Ovary (tissue), 9 donors: Measurements from ENCODE around the gene AQP12A. TPM values are rescaled to one million over a fixed set of nuclear protein-coding genes. Genes with fewer than 3 reads are reported as not detected.
"Not testable (repeated sequence)": the region's sequence is repeated elsewhere in the genome, so short reads cannot be mapped to it uniquely, and the experiment has no call there.

ENCODE experiments used
- DNase-seq, 5 donors: peaks; one replicate each; pipeline ENCODE4 v3.0.0-alpha.2; 2019 to 2020
- H3K27ac ChIP-seq, 2 donors: fragments of 200-600 bp; one replicate each; pipeline versions ENCODE4 v1.5.1 to v1.8.0; 2019 to 2022
- H3K27me3 ChIP-seq: fragments of 200-600 bp; one replicate; pipeline ENCODE4 v1.8.0; 2022
- H3K36me3 ChIP-seq: fragments of 200-600 bp; sonication (generic); one replicate; pipeline ENCODE4 v1.5.1; 2019
- H3K4me1 ChIP-seq: one replicate; pipeline ENCODE4 v1.8.1; 2013; ENCODE audit warnings: mild to moderate bottlenecking, moderate library complexity; ENCODE audit not compliant: insufficient read depth
- H3K4me3 ChIP-seq: fragments of 200-600 bp; sonication (generic); one replicate; pipeline ENCODE4 v1.5.1; 2017
- H3K9me3 ChIP-seq, 2 donors: fragments of 200-600 bp in 1 of 2; sonication (generic) in 1 of 2; one replicate each; pipeline versions ENCODE4 v1.5.1 to v1.8.1; 2013 to 2019; ENCODE audit warnings: mild to moderate bottlenecking in 1 of 2, moderate library complexity in 1 of 2
- EP300 ChIP-seq: sonication (generic); formaldehyde crosslinking; IDR thresholded peaks from one replicate; pipeline ENCODE4 v1.6.1; 2017; ENCODE audit warnings: antibody characterized with exemption
- POLR2A ChIP-seq: fragments of 450-650 bp; IDR thresholded peaks from one replicate; pipeline ENCODE4 v1.6.1; 2017; ENCODE audit warnings: antibody characterized with exemption, mild to moderate bottlenecking, moderate library complexity
- WGBS, 3 donors: extraction: QIAGEN DNeasy Blood & Tissue Kit in 1 of 3; methylation state at CpG; one replicate each; pipeline versions ENCODE4 v1.1.5 to v1.1.7; 2013 to 2017; 5-methylcytosine and 5-hydroxymethylcytosine counted together
- intact Hi-C, 4 donors: fragments of 100-400 bp; cut with DNase I; formaldehyde crosslinking; loops; one replicate each; pipeline versions ENCODE4 v1.11.0 to v1.15.1; 2022 to 2023
- polyA plus RNA-seq, 2 donors: library from polyadenylated mRNA; stranded (reverse); fragments of 200-250 nt in 1 of 2; fragments of 350-450 nt in 1 of 2; fragmentation: Illumina TruSeq in 1 of 2; extraction: RNeasy Lipid Tissue Mini Kit (QIAGEN cat#74804) in 1 of 2; gene quantifications; one replicate each; pipeline ENCODE4 v1.2.3, GENCODE V29; 2013 to 2014
- total RNA-seq, 7 donors: library from RNA; depleted of rRNA in 2 of 7; stranded (reverse); fragments of >200 nt in 2 of 7; fragmentation: NEBNext Ultra II Directional in 3 of 7; extraction: Animal tissue kit (Norgen Biotek cat#: 25700) in 3 of 7; gene quantifications; one replicate each; pipeline versions ENCODE4 v1.1.0 to v1.2.4, GENCODE V29; 2016 to 2023
- TF ChIP-seq, protein P1 (sequence below), 3 donors: fragments of 450-650 bp in 2 of 3; fragments of 200-600 bp in 1 of 3; IDR thresholded peaks; one replicate each; pipeline versions ENCODE4 v1.5.1 to v1.8.0; 2016 to 2022; ENCODE audit warnings: antibody characterized with exemption in 3 of 3, mild to moderate bottlenecking in 1 of 3
- donor health status: DM: no; HTN: no; CAD: no; lungs with moderate emphysema.
- donor health status: DM: no; HTN: no; CAD: no.
- donor health status: Bipolar disorder and iron deficiency.
- donor health status: DM: yes; HTN: yes; CAD: no.
- donor health status: DM: no; HTN: no; CAD: no.
- donor health status: DM: yes; HTN: yes; CAD: no.

The AQP12A gene
- total and polyA plus RNA-seq, 9 donors = not detected

DNA sequence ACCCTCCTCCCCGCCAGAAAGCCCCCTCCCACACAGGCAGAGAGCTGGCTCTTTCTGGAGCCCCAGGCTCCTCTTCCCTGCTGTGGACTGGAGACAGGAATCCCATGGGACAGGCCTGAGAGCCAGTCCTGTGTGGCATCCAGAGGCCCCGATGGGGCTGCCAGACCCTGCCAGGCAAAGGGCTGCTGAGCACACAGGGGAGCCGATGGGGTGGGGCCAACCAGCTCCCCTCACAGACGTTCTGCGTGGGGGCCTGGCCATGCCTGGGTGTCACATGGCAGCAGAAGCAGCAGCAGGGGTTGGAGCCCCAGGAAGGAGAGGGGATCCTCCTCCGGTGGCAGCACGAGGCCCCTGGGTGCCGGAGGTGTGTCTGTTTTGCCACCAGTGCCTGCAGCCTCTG lies 8.2 kb downstream of the AQP12A start:
- H3K27ac ChIP-seq, H3K36me3 ChIP-seq, H3K9me3 ChIP-seq, intact Hi-C loops, H3K4me1 ChIP-seq, H3K4me3 ChIP-seq, H3K27me3 ChIP-seq: not testable (repeated sequence)
- DNase-seq = peak in 1 of 5 donors; percentile 30
- WGBS, 3 donors = 11 to 24% (median 15%) methylated on average over 4 to 8 of the region's 8 CpGs

DNA sequence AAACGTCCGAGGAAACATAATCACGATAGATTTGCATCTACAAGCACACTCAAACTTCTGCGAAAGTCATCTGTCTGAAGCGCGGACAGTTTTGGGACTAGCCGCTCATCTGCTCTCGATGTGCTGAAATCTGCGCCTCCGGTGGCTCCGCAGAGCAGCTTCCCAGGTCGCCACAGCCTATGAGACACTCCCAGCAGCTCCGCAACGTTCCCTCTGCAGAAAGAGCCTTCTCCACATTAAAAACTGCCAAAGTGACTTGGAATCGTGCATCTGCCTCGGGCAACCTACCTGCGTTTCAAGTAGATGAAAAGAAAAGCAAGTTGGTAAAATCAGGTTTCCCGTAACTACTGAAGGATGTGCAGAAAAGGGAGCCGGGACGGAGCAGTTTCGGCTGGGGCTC lies 8.9 kb downstream of the AQP12A start:
- H3K9me3 ChIP-seq, H3K27ac ChIP-seq, H3K36me3 ChIP-seq, H3K27me3 ChIP-seq, intact Hi-C loops, DNase-seq, H3K4me1 ChIP-seq, H3K4me3 ChIP-seq: not testable (repeated sequence)
- WGBS, 3 donors = 75 to 85% (median 81%) methylated on average over 18 to 21 of the region's 21 CpGs

DNA sequence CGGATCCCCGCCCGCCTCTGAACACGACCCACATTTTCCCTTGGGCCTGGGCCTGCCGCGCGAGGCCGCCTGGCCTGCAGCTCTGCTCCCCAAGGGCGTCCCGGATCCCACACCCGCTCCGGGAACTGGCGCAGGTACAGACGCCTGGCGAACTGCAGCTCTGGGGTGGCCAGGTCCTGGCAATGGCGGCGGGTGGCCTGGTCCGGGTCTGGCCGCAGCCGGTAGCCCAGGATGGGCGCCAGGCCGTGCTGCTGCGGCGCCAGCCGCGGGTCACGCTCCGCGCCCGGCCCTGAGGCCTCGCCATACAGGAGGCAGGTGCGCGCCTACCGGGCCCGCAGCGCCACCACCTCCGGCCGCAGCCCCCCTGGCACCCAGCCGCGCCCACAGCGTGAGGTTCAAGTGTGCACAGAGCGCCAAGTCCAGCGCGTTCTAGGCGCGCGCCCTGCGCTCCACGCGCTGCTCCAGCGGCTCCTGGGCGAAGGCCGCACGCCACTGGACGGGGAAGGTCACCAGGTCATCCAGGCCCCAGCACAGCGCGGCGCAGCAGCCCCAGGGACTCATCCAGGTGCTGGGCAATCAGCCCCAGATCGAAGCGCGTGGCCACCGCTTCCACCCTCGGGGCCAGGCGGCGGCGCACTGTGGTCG lies 9.5 kb downstream of the AQP12A start:
- H3K36me3 ChIP-seq = no peaks in the 10 kb centered on the region
- WGBS, 3 donors = 85 to 94% (median 86%) methylated on average over 55 to 67 of the region's 67 CpGs
- DNase-seq = peak in 2 of 5 donors; percentile 15 to 29
- H3K9me3 ChIP-seq = no peaks in the 10 kb centered on the region
- H3K27me3 ChIP-seq = no peaks in the 10 kb centered on the region
- intact Hi-C loops = no loop called here
- TF ChIP-seq, protein P1, sequence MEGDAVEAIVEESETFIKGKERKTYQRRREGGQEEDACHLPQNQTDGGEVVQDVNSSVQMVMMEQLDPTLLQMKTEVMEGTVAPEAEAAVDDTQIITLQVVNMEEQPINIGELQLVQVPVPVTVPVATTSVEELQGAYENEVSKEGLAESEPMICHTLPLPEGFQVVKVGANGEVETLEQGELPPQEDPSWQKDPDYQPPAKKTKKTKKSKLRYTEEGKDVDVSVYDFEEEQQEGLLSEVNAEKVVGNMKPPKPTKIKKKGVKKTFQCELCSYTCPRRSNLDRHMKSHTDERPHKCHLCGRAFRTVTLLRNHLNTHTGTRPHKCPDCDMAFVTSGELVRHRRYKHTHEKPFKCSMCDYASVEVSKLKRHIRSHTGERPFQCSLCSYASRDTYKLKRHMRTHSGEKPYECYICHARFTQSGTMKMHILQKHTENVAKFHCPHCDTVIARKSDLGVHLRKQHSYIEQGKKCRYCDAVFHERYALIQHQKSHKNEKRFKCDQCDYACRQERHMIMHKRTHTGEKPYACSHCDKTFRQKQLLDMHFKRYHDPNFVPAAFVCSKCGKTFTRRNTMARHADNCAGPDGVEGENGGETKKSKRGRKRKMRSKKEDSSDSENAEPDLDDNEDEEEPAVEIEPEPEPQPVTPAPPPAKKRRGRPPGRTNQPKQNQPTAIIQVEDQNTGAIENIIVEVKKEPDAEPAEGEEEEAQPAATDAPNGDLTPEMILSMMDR (IDR thresholded peaks at IDR 0.05) = no peak
- TF ChIP-seq POLR2A (no peak), EP300 (no peak)
- H3K4me3 ChIP-seq = no peak overlapping the region
- H3K4me1 ChIP-seq = no peaks in the 10 kb centered on the region
- no peak overlapping the region for H3K27ac ChIP-seq

DNA sequence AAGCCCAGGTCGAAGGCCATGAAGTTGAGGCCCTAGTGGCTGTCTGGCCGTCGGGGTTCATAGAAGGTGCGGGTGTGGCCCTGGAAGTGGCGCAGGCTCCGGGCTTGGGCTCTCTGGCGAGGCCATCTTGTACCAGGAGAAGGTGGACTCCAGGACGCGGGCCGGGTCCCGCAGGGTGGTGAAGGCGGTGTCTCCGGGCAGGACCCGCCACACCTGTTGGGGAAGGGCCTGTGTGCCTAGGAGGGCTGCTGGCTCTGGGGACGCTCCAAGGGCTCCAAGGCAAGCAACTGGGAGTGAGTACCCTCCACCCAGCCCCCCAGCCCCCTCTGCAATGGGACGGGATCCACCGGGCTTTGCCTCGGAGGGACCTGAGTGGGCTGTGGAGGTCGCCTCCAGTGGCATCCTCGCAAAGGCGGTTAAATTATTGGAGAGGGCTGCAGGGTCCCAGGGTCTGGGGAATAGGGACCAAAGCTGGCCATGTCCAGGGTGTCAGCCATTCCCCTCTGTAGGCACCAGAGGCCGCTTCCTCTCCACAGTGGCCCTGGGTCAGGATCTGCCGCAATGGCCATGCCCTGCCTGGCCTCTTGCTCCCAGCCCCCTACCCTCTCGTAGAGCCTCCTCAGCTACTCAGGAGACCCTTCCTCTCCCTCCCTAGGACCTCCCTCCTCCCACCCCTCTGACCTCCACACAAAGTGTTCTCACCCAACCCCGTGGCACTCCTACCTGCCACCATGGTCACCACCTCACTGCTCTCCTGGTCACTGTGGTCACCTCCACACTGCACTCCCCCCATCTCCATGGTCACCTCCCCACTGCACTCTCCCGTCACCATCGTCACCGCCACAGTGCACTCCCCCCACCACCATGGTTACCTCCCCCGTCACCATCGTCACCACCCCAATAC lies 10.3 kb downstream of the AQP12A start:
- Histone ChIP-seq H3K4me3 (no peak overlapping the region), H3K27ac (no peak overlapping the region), H3K27me3 (no peaks in the 10 kb centered on the region), H3K36me3 (no peaks in the 10 kb centered on the region), H3K4me1 (no peaks in the 10 kb centered on the region), H3K9me3 (no peaks in the 10 kb centered on the region)
- 88 to 91% (median 89%) methylated on average over 29 to 30 of the region's 30 CpGs for WGBS, 3 donors
- peak in 1 of 5 donors; percentile 27 for DNase-seq
- TF ChIP-seq POLR2A = no peak
- TF ChIP-seq, protein P1 (IDR thresholded peaks at IDR 0.05) = no peak
- TF ChIP-seq EP300 = no peak
- intact Hi-C loops = no loop called here

DNA sequence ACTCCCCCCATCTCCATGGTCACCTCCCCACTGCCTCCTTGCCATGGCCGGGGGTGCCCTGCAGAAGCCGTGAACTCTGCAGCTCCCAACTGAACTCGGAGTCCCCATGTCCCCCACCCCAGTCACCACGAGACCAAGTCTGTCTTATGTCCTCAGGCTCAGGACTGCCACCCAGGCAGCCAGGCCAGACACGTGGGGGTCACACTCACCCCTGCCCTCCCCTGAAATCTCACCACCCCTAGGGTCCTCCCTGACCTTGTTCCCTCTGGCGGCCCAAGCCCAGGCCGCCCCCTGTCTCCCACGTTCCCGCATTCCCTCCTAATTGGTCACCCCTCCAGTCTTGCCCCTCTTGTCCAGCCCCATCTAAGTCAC lies 11.0 kb downstream of the AQP12A start:
- intact Hi-C loops = no loop called here
- H3K36me3 ChIP-seq = no peaks in the 10 kb centered on the region
- no peak for DNase-seq
- H3K27me3 ChIP-seq = no peaks in the 10 kb centered on the region
- no peaks in the 10 kb centered on the region for H3K9me3 ChIP-seq
- no peak overlapping the region for H3K27ac ChIP-seq
- no peak overlapping the region for H3K4me3 ChIP-seq
- 78 to 84% (median 83%) methylated on average over 9 of the region's 9 CpGs for WGBS, 3 donors
- no peak for TF ChIP-seq EP300
- TF ChIP-seq POLR2A = no peak
- TF ChIP-seq, protein P1 (IDR thresholded peaks at IDR 0.05) = no peak
- no peaks in the 10 kb centered on the region for H3K4me1 ChIP-seq
